ENCODE data around the gene CYREN. TPM values are rescaled to one million over a fixed set of nuclear protein-coding genes. Genes with fewer than 3 reads are reported as not detected.
"Not testable (repeated sequence)": the region's sequence is repeated elsewhere in the genome, so short reads cannot be mapped to it uniquely, and the experiment has no call there.

Gene CYREN
- total RNA-seq, 4 donors from 2014 or later = 4.1 to 47.4 (median 27.7) TPM

GRCh38 chr7:135213831-135214230, 43.3 kb upstream of the CYREN start:
- Histone ChIP-seq H3K9me3 (no peaks in the 10 kb centered on the region), H3K4me1 (no peaks in the 10 kb centered on the region), H3K4me3 (no peak overlapping the region), H3K36me3 (no peaks in the 10 kb centered on the region), H3K27me3 (no peaks in the 10 kb centered on the region), H3K27ac (no peak overlapping the region)
- no peak for DNase-seq
- TF ChIP-seq POLR2A (IDR thresholded peaks at IDR 0.05) (no peak), CTCF (IDR thresholded peaks at IDR 0.05) (no peak)
- intact Hi-C loops (cut with DNase I; ENCODE audit: low total_unique reads) = no loop called here

- peak; percentile 72 to 82 for DNase-seq
- TF ChIP-seq CTCF (IDR thresholded peaks at IDR 0.05) = peak in 1 of 4 experiments; percentile 12
- H3K36me3 ChIP-seq; H3K27me3 ChIP-seq; intact Hi-C loops (cut with DNase I; ENCODE audit: low total_unique reads); H3K4me1 ChIP-seq; H3K9me3 ChIP-seq: not testable (repeated sequence)
- Histone ChIP-seq H3K4me3 (peak overlapping the region; percentile 64 to 79), H3K27ac (peak overlapping the region; percentile 86 to 96)
Measured at GRCh38 chr7:135211946-135212685, 41.6 kb upstream of the CYREN start.

GRCh38 chr7:135211179-135211945, 40.9 kb upstream of the CYREN start, which contains the start of gene WDR91:
Gene WDR91 (minus strand): TSS chr7:135211526. CDS start chr7:135211502, 24 bp downstream.
- Histone ChIP-seq H3K36me3 (no peaks in the 10 kb centered on the region), H3K27ac (peak within 1 kb of the TSS; percentile 95 to 96), H3K4me3 (peak within 1 kb of the TSS; percentile 64 to 79), H3K4me1 (no peaks in the 10 kb centered on the region), H3K27me3 (no peaks in the 10 kb centered on the region), H3K9me3 (no peaks in the 10 kb centered on the region)
- intact Hi-C loops (cut with DNase I; ENCODE audit: low total_unique reads) = no loop called here
- peak; percentile 95 to 98 for DNase-seq
- TF ChIP-seq POLR2A (IDR thresholded peaks at IDR 0.05) = peak; percentile 87 to 90
- peak in 3 of 4 experiments; percentile 2 to 29 (median 18) for TF ChIP-seq CTCF (IDR thresholded peaks at IDR 0.05)

- H3K9me3 ChIP-seq = no peaks in the 10 kb centered on the region
- no peaks in the 10 kb centered on the region for H3K27me3 ChIP-seq
- no peak for TF ChIP-seq CTCF (IDR thresholded peaks at IDR 0.05)
- TF ChIP-seq POLR2A (IDR thresholded peaks at IDR 0.05) = no peak
- peak in 1 of 2 donors; percentile 37 for DNase-seq
- no peaks in the 10 kb centered on the region for H3K36me3 ChIP-seq
- H3K4me1 ChIP-seq = no peaks in the 10 kb centered on the region
- intact Hi-C loops (cut with DNase I; ENCODE audit: low total_unique reads) = no loop called here
- H3K27ac ChIP-seq = peak overlapping the region; percentile 92 to 95
- peak overlapping the region; percentile 56 to 79 for H3K4me3 ChIP-seq
Measured at GRCh38 chr7:135210888-135211178, 40.3 kb upstream of the CYREN start.

- no peak overlapping the region for H3K4me3 ChIP-seq
- no peaks in the 10 kb centered on the region for H3K4me1 ChIP-seq
- no peaks in the 10 kb centered on the region for H3K27me3 ChIP-seq
- TF ChIP-seq POLR2A (IDR thresholded peaks at IDR 0.05) (no peak), CTCF (IDR thresholded peaks at IDR 0.05) (no peak)
- no peak overlapping the region for H3K27ac ChIP-seq
- DNase-seq = no peak
- no peaks in the 10 kb centered on the region for H3K9me3 ChIP-seq
- no peaks in the 10 kb centered on the region for H3K36me3 ChIP-seq
- intact Hi-C loops (cut with DNase I; ENCODE audit: low total_unique reads) = no loop called here
Measured at GRCh38 chr7:135209225-135209834, 38.8 kb upstream of the CYREN start.
